ENCODE results near the gene CELF4.

- no peak for TF ChIP-seq EZH2 (IDR thresholded peaks at IDR 0.05; ENCODE audit: low read length, missing control alignments)
- no peak for TF ChIP-seq CTCF (conservative IDR thresholded peaks at IDR 0.05 in 1 of 2, IDR thresholded peaks at IDR 0.05 in 1 of 2; ENCODE audit: low read depth in 1 of 2, low read length in 2 of 2)
Measured at GRCh38 chr18:37242091-37242490, 323.5 kb downstream of the CELF4 start.
